GM21360 (cell line): ENCODE measurements around the gene COLGALT1.
"Not testable (repeated sequence)": the region's sequence is repeated elsewhere in the genome, so short reads cannot be mapped to it uniquely, and the experiment has no call there.

Experiments
- ATAC-seq: cut with Tn5 transposase; IDR thresholded peaks from one replicate; pipeline ENCODE4 v1.9.1; 2021; ENCODE audit warnings: mild to moderate bottlenecking, moderate library complexity; ENCODE audit not compliant: unreplicated experiment

COLGALT1 gene

DNA sequence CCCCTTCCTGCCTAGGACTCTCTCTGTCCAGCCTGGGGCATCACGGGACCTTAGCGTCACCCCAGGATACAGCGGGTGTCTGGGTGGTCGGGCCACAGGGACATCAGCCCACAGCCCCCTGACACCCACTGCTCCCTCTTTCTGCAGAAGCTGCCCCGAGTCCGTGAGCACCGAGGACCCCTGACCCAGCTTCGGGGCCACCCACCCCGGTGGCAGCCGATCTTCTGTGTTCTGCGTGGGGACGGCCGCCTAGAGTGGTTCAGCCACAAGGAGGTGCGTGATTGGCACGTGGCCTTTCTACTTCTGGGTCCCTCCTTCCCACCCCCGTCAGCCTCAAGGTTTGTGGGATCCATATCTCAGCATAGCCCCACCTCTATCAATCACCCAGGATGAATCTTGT is 23.3 kb upstream of the COLGALT1 start:
- no peak for ATAC-seq

DNA sequence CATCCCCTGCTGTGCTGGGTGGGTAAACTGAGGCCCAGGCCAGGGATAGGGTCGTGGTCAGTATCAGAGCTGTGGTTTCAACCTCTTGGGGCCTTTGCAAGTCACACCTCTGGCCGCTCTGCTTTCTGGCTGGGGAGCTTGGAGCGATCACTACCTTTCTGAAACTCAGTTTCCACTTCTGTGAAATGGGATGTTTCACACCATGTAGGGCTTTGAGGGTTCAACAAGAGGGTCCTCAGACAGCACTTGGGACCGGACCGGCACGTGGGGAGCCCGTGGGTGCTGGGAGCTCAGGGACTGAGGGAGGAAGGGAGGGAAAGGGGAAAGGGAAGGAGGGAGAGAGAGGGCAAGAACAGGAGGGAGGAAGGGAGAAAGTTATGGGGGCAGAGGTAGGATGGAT is 22.9 kb upstream of the COLGALT1 start:
- ATAC-seq: no peak

DNA sequence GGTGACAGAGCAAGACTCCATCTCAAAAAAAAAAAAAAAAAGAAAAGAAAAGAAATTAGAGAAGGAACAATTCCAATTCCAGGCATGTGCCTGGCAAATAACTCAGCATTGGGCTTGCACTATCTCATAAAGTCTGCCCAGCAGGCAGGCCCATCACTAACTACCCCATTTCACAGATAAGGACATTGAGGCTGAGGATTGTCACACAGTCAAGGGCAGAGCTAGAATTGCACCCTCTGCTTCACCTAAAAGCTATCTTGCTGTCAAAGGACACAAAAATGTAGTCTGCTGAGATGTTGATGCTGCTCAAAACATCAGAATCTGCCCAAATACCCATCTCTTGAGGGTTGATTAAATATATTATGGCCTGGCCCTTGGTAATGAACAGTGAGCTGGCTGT is 20.7 kb upstream of the COLGALT1 start:
- no peak for ATAC-seq

DNA sequence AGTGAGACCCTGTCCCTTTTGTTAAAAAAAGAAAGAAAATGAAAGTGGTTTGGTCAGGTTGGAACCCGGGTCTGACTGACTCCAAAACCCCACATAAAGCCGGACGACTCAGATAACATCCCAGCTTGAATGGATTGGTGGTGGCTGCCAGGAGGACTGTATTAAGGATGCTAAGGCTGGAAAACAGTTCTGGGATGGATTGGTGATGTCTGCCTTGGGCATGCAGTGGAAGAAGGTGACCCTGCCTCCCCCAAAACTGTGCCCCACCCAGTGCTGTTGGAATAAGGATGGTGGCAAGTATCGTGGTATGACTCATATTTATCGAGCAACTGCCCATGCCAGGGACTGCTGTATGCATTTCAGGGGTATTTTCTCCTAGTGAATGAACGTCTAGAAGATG is 18.5 kb upstream of the COLGALT1 start:
- no peak for ATAC-seq

DNA sequence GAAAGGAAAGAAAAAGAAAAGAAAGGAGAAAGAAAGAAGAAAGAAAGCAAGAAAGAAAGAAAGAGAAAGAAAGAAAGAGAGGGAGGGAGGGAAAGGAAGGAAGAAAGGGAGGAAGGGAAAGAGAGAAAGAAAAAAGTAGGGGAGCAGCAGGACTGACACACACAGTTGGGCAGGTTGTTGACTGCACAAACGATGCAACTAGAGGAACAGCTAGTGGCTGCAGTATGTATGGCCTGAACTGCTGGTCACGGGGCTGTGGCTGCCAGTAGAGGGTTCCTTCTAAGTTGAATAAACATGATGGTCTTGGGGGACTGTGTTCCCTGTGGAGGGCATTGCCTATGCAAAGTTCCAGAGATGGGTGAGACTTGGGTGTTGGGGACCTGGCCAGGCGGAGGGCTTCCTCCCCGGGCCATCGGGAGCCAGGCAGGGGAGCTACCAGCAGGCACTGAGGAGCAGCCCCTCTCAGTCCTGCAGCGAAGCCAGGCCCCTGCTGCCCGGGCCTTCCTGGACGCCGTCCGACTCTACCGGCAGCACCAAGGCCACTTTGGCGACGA is 16.7 kb upstream of the COLGALT1 start:
- ATAC-seq: no peak

DNA sequence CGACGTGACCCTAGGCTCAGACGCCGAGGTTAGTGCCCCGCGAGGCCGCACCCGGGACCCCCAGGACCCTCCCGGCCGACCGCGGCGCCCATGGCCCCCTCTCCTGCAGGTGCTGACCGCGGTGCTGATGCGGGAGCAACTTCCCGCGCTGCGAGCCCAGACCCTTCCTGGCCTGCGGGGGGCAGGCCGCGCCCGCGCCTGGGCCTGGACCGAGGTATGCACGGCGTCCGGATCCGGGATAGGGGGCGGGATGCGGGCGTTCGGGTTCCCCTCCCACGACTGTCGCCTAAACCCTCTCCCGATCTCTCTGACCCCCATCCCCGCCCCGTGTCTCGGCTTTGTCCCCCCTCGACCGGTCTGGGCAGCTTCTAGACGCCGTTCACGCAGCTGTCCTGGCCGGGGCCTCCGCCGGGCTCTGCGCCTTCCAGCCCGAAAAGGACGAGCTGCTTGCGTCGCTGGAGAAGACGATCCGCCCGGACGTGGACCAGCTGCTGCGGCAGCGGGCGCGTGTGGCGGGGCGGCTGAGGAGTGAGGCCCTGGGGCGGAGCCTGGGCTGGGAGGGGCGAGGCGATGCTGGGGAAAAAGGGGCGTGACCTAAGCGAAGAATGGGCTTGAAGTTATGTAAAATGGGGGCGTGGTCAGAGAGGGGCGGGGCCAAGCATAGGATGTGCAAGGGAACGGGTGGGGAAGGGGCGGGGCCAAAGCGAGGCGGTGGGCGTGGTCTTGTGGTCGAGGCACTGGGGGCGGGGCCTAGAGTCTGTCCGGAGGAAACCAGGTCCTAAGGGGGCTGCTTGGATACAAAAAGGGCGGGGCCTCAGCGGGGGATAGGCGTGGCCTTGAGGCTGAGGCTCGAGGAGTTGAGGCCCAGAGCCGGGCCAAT is 16.0 kb upstream of the COLGALT1 start:
- ATAC-seq: no peak

DNA sequence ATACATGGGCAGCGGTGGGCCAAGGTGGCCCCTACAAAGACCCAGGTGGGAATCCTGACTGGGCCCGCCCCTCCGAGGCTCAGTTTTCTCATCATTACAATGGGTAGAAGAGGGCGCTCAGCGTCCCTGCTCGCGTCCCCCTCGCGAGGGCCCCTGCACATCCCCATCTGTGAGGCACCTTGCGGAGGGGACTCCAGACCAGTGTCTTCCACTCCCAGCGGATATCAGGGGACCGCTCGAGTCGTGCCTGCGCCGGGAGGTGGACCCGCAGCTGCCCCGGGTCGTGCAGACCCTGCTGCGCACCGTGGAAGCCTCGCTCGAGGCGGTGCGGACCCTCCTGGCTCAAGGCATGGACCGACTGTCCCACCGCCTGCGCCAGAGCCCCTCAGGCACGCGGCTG is 15.3 kb upstream of the COLGALT1 start:
- no peak for ATAC-seq

DNA sequence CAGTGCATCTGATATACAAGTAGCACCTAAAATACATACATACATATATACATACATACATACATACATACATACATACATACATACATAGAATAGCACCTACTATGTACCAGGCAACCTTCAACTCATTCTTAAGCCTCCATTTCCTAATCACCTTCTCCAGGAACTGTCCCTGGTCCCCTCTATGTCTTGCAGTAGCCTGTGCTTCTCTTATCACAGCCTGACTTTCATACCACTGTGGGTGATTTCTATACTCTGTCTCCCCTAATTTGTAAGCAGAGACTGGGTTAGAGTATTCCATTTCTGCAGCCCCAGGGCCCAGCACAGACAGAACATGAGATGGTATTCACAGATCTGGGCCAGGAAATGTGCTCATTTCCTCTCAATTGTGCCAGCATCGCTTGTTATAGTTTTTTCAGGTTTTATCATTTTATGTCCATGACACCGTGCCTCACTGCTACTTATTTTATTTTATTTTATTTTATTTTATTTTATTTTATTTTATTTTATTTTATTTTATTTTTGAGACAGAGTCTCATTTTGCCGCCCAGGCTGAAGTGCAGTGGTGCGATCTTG is 14.2 kb upstream of the COLGALT1 start:
- no peak for ATAC-seq

DNA sequence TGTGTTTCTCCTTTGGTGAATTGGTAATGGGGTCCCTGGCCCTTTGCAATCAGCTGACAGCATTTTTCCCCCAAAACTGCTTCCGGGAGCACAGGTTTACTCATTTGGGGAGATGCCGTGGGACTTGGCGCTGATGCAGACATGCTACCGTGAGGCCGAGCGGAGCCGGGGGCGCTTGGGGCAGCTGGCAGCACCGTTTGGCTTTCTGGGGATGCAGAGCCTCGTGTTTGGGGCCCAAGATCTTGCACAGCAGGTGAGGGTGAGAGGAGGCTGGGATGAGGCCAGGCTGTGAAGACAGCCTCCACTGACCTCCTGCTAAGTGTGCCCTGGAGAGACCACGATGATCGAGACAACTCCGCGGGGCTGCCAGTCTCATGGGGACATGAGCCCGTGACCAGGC is 13.4 kb upstream of the COLGALT1 start:
- no peak for ATAC-seq

DNA sequence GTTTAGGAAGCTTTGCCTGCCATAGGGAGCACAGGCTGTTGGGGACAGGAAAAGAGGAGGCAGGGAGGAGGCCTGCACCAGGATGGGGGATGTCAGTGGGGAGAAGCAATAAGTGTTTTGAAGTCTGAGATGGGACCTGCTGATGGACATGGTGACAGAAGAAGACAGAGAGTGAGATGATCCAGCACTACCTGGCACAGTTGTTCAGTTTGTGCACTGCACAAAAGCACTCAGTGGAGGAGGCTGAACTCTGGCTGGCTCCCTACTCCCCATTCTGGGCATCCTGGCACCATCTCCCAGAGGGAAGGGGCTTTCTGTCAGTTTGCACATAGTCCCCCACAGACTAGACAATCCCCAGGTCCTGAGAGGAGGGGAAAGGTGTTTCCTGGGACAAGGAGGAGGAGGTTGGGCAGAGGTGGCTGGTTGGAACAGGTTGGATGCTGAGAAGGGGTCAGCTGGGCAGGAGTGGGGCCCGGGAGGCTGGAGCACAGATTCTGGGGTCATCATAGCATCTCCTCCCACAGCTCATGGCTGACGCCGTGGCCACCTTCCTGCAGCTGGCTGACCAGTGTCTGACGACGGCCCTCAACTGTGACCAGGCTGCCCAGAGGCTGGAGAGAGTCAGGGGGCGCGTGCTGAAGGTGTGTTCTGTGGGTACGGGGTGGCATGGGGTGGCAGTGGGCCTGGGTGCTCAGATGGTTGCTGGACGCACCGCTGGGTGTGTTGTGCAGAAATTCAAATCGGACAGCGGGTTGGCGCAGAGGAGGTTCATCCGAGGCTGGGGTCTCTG is 12.5 kb upstream of the COLGALT1 start:
- ATAC-seq: no peak

DNA sequence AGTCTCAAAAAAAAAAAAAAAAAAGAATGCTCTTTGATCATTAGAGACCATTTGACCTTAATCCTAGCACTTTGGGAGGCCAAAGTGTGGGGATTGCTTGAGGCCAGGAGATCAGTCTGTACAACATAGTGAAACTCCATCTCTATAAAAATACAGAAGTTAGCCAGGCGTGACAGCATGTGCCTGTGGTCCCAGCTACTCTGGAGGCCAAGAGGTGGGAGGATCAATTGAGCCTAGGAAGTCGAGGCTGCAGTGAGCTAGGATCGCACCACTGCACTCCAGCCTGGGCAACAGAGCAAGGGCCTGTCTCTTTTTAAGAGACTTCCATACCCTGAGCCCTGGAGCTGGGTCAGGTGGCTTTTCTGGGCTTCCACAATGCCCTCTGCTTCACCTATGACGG is 11.5 kb upstream of the COLGALT1 start:
- ATAC-seq: no peak

DNA sequence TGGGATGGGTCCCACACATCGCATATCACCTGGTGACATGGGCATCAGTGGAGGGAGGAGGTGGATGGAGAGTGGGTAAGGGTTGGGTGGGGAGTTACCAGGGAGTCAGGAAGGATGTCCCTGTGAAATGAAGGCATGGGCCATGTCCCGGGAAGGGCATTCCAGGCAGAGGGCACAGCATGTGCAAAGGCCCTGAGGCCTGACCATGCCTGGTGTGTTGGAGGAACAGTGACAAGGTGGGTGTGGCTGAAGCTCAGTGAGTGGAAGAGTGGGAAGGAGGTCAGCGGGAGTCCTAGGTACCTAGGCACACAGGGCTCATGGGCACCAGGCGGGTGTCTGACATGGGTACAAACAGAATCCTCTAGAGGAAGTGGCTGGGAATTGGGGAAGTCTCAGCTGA is 11.0 kb upstream of the COLGALT1 start:
- ATAC-seq: no peak

DNA sequence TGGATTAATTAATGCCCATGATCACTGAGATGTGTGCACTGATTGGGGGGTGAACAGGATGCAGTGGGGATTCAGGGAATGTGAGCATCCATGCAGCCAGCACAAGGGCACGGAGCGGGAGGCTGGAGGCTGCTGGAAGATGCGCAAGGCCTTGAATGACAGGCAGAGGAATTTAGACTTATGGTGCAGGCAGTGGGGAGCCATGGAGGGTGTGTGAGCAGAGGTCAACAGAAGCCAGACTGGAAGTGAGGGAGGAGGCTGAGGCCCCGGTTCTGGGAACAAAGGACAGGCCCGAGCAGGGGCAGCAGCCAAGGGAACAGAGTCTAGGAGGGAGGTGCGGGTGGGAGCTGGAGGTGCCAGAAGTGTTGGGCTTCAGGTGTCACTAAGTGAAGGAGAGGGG is 7.3 kb upstream of the COLGALT1 start:
- ATAC-seq: no peak

DNA sequence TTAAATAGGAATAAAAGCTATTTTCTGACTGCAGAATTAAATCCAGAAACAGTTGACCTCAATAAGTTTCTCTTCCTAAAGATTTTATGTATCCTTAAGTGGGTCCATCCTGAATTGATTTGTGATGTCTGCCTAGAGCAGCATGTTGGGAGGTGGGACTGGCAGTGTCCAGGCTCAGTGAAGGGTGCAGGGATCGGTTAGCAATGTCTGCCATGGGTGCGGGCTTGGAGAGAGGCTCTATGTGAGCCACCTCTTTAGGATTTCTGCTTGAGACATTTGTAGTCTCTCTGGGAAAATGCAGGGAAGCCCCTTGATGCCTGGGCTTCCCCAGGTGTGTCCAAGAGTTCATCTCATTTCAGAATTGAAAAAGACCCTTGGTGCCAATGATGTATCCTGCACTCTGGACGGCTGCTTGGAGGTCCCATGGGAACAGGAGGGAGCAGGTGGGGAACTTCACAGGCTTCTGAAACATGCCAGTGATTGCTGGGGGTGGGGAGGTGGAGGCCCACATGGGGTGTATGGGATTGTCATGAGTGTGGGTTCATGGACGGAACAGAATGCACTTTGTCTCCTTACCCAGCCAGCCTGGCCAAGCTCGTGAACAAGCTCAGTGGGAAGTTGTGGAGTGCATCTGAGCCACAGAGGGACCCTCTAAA is 6.2 kb upstream of the COLGALT1 start:
- ATAC-seq: no peak

DNA sequence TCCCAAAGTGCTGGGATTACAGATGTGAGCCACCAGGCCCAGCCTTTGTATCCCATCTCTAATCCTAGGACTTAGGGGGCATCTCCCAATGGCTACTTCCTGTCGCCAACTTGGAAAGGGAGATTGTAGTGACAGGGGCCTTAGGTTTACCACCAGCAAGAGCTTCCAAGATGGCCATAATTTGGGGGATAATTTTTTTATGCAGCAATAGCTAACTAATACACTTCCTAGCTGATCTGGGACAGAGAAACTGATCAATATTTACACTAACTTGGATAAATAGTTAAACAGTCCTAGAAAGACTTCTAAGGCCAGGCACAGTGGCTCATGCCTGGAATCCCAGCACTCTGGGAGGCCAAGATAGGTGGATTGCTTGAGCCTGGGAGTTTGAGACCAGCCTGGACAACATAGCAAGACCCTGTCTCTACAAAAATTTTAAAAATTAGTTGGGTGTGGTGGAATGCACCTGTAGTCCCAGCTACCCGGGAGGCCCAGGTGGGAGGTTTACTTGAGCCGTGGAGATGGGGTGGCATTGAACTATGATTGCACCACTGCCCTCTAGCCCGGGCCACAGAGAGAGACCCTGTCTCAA is 5.3 kb upstream of the COLGALT1 start:
- ATAC-seq: no peak

DNA sequence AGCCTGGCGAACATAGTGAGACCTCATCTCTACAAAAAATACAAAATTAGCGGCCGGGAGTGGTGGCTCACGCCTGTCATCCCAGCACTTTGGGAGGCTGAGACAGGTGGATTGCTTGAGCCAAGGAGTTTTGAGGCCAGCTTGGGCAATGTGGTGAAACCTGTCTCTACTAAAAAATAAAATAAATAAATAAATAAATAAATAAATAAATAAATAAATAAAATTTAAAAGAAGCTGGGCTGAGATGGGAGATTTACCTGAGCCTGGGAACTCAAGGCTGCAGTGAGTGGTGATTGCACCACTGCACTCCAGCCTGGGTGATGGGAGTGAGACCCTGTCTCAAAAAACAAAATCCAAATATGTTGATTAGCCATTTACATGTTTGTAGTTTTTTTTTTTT is 2.7 kb upstream of the COLGALT1 start:
- ATAC-seq: not testable (repeated sequence)

DNA sequence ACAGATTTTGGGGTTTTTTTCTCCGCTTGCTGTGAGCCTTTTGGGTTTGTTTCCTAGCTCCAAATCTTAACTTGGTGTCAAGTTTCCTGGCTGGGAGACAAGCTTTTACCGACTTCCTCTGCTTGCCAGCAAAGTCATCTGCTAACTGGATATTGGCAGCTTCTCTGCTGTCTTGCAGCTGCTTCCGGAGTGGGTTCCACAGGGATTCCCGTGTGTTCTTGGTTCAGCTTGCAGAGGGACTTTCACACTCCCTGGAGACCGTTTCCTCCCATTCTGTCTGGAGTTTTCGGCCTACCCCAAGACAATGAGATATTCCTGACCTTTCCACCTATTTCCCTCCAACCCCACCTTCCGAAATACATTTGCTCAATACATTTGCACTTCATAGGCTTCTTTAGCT is 2.2 kb upstream of the COLGALT1 start:
- no peak for ATAC-seq

DNA sequence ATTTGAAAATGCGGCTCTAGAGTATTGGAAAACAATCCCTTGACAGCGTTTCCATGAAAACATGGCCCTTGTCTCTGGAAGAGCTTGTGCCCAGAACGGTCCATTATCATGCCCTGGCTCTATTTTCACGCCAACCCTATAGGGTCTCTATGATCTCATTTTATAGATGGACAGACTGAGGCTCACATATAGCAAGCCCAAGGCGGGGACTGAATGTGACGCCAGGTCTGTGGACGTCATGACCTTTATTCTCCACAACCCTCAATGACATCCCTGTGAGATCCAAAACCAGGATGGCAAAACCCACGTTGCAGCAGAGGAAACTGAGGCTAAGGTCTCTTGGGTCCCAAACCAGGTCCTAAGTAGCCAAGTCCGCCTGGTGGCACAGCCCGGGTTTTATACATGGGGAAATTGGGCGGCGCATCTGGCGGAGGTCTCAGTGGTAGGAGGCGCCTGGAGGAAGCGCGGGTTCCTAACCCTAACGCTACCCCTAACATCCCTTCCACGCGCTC is 425 bp upstream of the COLGALT1 start:
- ATAC-seq: peak; percentile 9

DNA sequence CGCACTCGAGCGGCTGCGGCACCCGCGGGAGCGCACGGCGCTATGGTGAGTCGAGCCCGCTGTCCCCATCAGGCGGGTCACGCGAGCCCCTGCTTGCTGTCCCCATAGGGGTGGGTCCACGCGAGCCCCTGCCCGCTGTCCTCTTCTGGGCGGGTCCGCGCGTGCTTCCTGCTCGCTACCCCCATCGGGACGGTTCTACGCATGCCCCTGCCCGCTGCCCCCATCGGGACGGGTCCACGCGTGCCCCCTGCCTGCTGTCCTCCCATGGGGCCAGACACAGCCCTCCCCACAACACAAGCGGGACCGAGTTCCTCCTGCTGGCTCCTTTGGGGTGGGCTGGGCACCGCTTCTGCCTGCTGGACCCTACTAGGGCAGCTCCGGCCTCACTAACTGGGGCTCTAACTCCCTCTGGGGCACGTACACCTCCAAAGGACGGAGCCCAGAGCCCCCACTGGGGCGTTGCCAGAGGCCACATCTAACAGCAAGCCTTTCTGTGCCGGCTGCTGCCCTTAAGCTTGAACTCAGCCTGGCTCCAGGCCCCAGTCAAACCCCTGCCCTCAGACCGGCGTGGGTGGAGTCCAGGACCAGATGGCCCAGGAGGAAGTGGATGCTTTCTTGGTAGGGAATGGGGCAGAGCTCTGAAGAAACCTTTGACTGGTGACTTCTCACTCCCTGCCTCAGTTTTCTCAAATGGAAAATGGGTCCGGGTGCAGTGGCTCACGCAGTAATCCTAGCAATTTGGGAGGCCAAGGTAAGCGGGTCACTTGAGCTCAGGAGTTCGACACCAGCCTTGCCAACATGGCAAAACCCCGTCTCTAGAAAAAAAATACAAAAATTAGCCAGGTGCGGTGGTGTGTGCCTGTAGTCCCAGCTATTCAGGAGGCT is 722 bp downstream of the COLGALT1 start:
- ATAC-seq: peak; percentile 26
